K562 (cell line): Measurements from ENCODE around the gene TPR. TPM values are rescaled to one million over a fixed set of nuclear protein-coding genes. Genes with fewer than 3 reads are reported as not detected.

ENCODE experiments used
- ATAC-seq: fragments of 200-7000 bp; cut with Tn5 transposase; 3 replicates; pipeline ENCODE4 v1.9.1; 2020; ENCODE audit warnings: moderate library complexity
- Bru-seq: library from RNA; stranded (reverse); fragments of 400-500 nt; gene quantifications from one replicate; lab custom pipeline; 2021; lab: Mats Ljungman, UMichigan
- BruChase-seq, 2 experiments: library from RNA; stranded (reverse); fragments of 400-500 nt; gene quantifications; one replicate each; lab custom pipeline; 2021; lab: Mats Ljungman, UMichigan
- BruUV-seq: library from RNA; stranded (reverse); fragments of 400-500 nt; replicated peaks from 2 replicates; lab custom pipeline; 2021; lab: Mats Ljungman, UMichigan
- CTCF ChIA-PET: fragments of 300-600 bp; formaldehyde crosslinking; extraction: SDS; loops from one replicate; lab custom pipeline; 2021; ENCODE audit warnings: low intra/inter-chr PET ratio; lab: Yijun Ruan, JAX
- POLR2A ChIA-PET: fragments of 300-600, 350-650 bp; sonication (Branson Sonifier 250); formaldehyde crosslinking; extraction: SDS; loops from one replicate; lab custom pipeline; 2021; ENCODE audit warnings: antibody characterized with exemption, inconsistent platforms; lab: Yijun Ruan, JAX
- DNase-seq, 4 experiments: peaks; one replicate each; pipeline versions ENCODE4 v3.0.0 to v3.0.0-alpha.2; 2011 to 2018; ENCODE audit warnings: low spot score in 3 of 4, mixed read lengths in 3 of 4; ENCODE audit errors: extremely low read depth in 1 of 4
- FAIRE-seq: peaks from 2 replicates; lab custom pipeline; 2011; peaks lifted over from hg19 to GRCh38; lab: Jason Lieb, UNC
- H2AFZ ChIP-seq: 2 replicates; pipeline ENCODE4 v1.6.0; 2011; ENCODE audit warnings: low read depth, low read length, control low read depth, inconsistent platforms
- H3K27ac ChIP-seq: fragments of 200-600 bp; 3 replicates; pipeline ENCODE4 v1.8.0; 2011; ENCODE audit warnings: low read depth, mild to moderate bottlenecking, control low read depth, inconsistent platforms, low read length, moderate library complexity, mixed read lengths; ENCODE audit errors: extremely low read depth
- H3K27me3 ChIP-seq, 2 experiments: fragments of 300-600 bp in 1 of 2; 2 replicates in 1 of 2; 3 replicates in 1 of 2; pipeline versions ENCODE4 v1.6.0 to v1.8.0; 2011; ENCODE audit warnings: inconsistent platforms in 2 of 2, low read length in 2 of 2, mild to moderate bottlenecking in 1 of 2, mixed read lengths in 1 of 2, moderate library complexity in 1 of 2; ENCODE audit not compliant: control insufficient read depth in 2 of 2, insufficient read depth in 2 of 2
- H3K36me3 ChIP-seq: fragments of 300-600 bp; 3 replicates; pipeline ENCODE4 v1.8.0; 2011; ENCODE audit warnings: mild to moderate bottlenecking, low read length, inconsistent platforms; ENCODE audit not compliant: control insufficient read depth, insufficient read depth
- H3K4me1 ChIP-seq, 2 experiments: fragments of 200-600 bp in 1 of 2; replicated peaks in 1 of 2; 2 replicates in 1 of 2; 3 replicates in 1 of 2; pipeline versions ENCODE4 v1.5.1 to v1.8.0; 2011; ENCODE audit warnings: inconsistent platforms in 2 of 2, low read length in 2 of 2, mild to moderate bottlenecking in 1 of 2, mixed read lengths in 1 of 2, moderate library complexity in 1 of 2; ENCODE audit not compliant: control insufficient read depth in 2 of 2, insufficient read depth in 2 of 2
- H3K4me2 ChIP-seq: 2 replicates; pipeline ENCODE4 v1.6.1; 2011; ENCODE audit warnings: low read length, control low read depth, inconsistent platforms, mixed read lengths; ENCODE audit not compliant: insufficient read depth
- H3K4me3 ChIP-seq: fragments of 200-600 bp; sonication (generic), shearing (Covaris generic); 2 replicates; pipeline ENCODE4 v1.5.1; 2016; ENCODE audit warnings: control low read depth, inconsistent platforms
- H3K79me2 ChIP-seq: fragments of 200-600 bp; 3 replicates; pipeline ENCODE4 v1.8.0; 2011; ENCODE audit warnings: low read length, inconsistent platforms; ENCODE audit not compliant: control insufficient read depth, insufficient read depth
- H3K9ac ChIP-seq, 2 experiments: 2 replicates each; pipeline versions ENCODE4 v1.6.0 to v1.6.1; 2011; ENCODE audit warnings: low read depth in 2 of 2, low read length in 2 of 2, control low read depth in 1 of 2, inconsistent platforms in 1 of 2, mild to moderate bottlenecking in 1 of 2, mixed read lengths in 1 of 2; ENCODE audit not compliant: insufficient read depth in 1 of 2
- H3K9me1 ChIP-seq: one replicate; pipeline ENCODE4 v1.6.0; 2011; ENCODE audit warnings: inconsistent platforms, mild to moderate bottlenecking, low read length, moderate library complexity; ENCODE audit not compliant: control insufficient read depth, insufficient read depth
- H3K9me3 ChIP-seq: replicated peaks from 2 replicates; pipeline ENCODE4 v1.5.1; 2011; ENCODE audit warnings: low read depth, low read length, inconsistent platforms; ENCODE audit not compliant: control insufficient read depth, insufficient read depth
- H4K20me1 ChIP-seq: replicated peaks from 2 replicates; pipeline ENCODE4 v1.6.1; 2011; ENCODE audit warnings: low read length, inconsistent platforms, mixed read lengths; ENCODE audit not compliant: control insufficient read depth, insufficient read depth
- HSF4 ChIP-seq: fragments of 250-450 bp; sonication (Bioruptor Pico); IDR thresholded peaks from 2 replicates; pipeline ENCODE4 v2.1.2; 2022; ENCODE audit warnings: mild to moderate bottlenecking, moderate library complexity, borderline replicate concordance
- ZNF134 ChIP-seq: fragments of 250-450 bp; sonication (Bioruptor Pico); conservative IDR thresholded peaks from 2 replicates; pipeline ENCODE4 v1.4.0; 2020
- ZNF778 ChIP-seq: fragments of 450-650 bp; formaldehyde crosslinking; IDR thresholded peaks from 2 replicates; pipeline ENCODE4 v1.4.0; 2020; ENCODE audit warnings: mild to moderate bottlenecking, moderate library complexity
- ZSCAN32 ChIP-seq: fragments of 450-650 bp; formaldehyde crosslinking; IDR thresholded peaks from 2 replicates; pipeline ENCODE4 v1.4.0; 2020; ENCODE audit warnings: mild to moderate bottlenecking, moderate library complexity
- WGBS: fragments of 100-300 bp; shearing (Covaris generic); methylation state at CpG from one replicate; pipeline ENCODE4 v1.1.6; 2016; ENCODE audit warnings: low coverage, mixed read lengths; ENCODE audit not compliant: insufficient coverage; ENCODE audit errors: missing lambda C conversion rate; 5-methylcytosine and 5-hydroxymethylcytosine counted together
- in situ Hi-C: fragments of 300-500 bp; cut with MboI; formaldehyde crosslinking; loops from 4 replicates; pipeline ENCODE4 v1.15.0; 2018; ENCODE audit warnings: inconsistent platforms, mixed read lengths
- intact Hi-C: fragments of 100-400 bp; cut with micrococcal nuclease; formaldehyde crosslinking; loops from 2 replicates; pipeline ENCODE4 v1.14.2; 2022
- long read RNA-seq, 3 experiments: library from polyadenylated mRNA in 2 of 3; library from RNA in 1 of 3; unstranded in 2 of 3; stranded (forward) in 1 of 3; transcript quantifications; one replicate each; pipeline ENCODE4 v2.0.0, GENCODE V29; 2019 to 2022
- polyA minus RNA-seq, 3 experiments: library from RNA; depleted of rRNA, polyadenylated mRNA; stranded (reverse); fragments of >200 nt; gene quantifications; 2 replicates each; pipeline ENCODE4 v1.2.3, GENCODE V29; 2011
- polyA plus RNA-seq, 8 experiments: library from polyadenylated mRNA; depleted of rRNA in 4 of 8; stranded (reverse) in 5 of 8; unstranded in 3 of 8; fragments of >200 nt; fragmentation: Nextera tagmentation in 2 of 8; fragmentation: Illumina TruSeq in 1 of 8; extraction: Ambion mirVana in 2 of 8; extraction: Trizol in 1 of 8; gene quantifications; 2 replicates each; pipeline versions ENCODE4 v1.2.1 to v1.2.3, GENCODE V29; 2011 to 2014; ENCODE audit warnings: inconsistent platforms in 1 of 8, missing spikeins in 1 of 8
- total RNA-seq, 7 experiments: library from RNA; depleted of rRNA in 6 of 7; stranded (reverse); fragments of >200 nt in 6 of 7; fragmentation: Illumina TruSeq in 2 of 7; extraction: Trizol in 2 of 7; gene quantifications; 2 replicates each; pipeline versions ENCODE4 v1.2.1 to v1.2.3, GENCODE V29; 2011 to 2021; ENCODE audit warnings: low replicate concordance in 1 of 7
- TF ChIP-seq, protein P1 (sequence below): fragments of 450-650 bp; IDR thresholded peaks from 2 replicates; pipeline ENCODE4 v1.6.1; 2016

Gene TPR
- total RNA-seq (2011; cell fraction: chromatin; rRNA removed; ENCODE audit: low replicate concordance) = 75.6 and 404 TPM in 2 replicates
- 42.2 and 55.9 TPM in 2 replicates for total RNA-seq (2011; cell fraction: nucleolus; rRNA removed)
- 80.7 and 121 TPM in 2 replicates for total RNA-seq (2011; cell fraction: nucleoplasm; rRNA removed)
- total RNA-seq (2014; rRNA removed) (95.8 and 103 TPM in 2 replicates), total RNA-seq (2014; rRNA removed; fragmentation: Illumina TruSeq; extraction: Trizol) (166 and 189 TPM in 2 replicates), total RNA-seq (2015; rRNA removed; fragmentation: Illumina TruSeq; extraction: Trizol) (149 and 157 TPM in 2 replicates), total RNA-seq (2021) (157 and 167 TPM in 2 replicates), polyA plus RNA-seq (2011; rRNA removed) (152 and 164 TPM in 2 replicates), polyA plus RNA-seq (2014; fragmentation: Illumina TruSeq; extraction: Trizol) (138 and 148 TPM in 2 replicates), polyA plus RNA-seq (2014; fragmentation: Nextera tagmentation; extraction: Ambion mirVana) (10 to 100 TPM; 48.5 to 54.3 TPM), polyA plus RNA-seq (2014; rRNA removed) (75.5 and 86.7 TPM in 2 replicates), polyA minus RNA-seq (2011; rRNA and poly(A)+ RNA removed) (246 and 256 TPM in 2 replicates), Bru-seq, nascent RNA (percentile 95 among the genes with signal in this experiment), BruChase-seq, experiment 1, labeled RNA remaining after a 2-hour chase (percentile 97 among the genes with signal in this experiment), BruChase-seq, experiment 2, labeled RNA remaining after a 6-hour chase (percentile 97 among the genes with signal in this experiment)
- polyA plus RNA-seq (2011; cell fraction: cytosol; rRNA removed) = 95.4 and 98.0 TPM in 2 replicates
- polyA plus RNA-seq (2011; cell fraction: nucleus; rRNA removed) = 264 and 285 TPM in 2 replicates
- 54.3 and 67.7 TPM in 2 replicates for polyA plus RNA-seq (2012)
- 122 and 156 TPM in 2 replicates for polyA minus RNA-seq (2011; cell fraction: cytosol; rRNA and poly(A)+ RNA removed)
- 113 and 192 TPM in 2 replicates for polyA minus RNA-seq (2011; cell fraction: nucleus; rRNA and poly(A)+ RNA removed)
- long read RNA-seq, experiment 1, full-length matches to known transcripts = 1 of 378 reads
- long read RNA-seq, experiment 1, partial matches to known transcripts = 341 of 378 reads
- long read RNA-seq, experiment 1, other reads (novel, unspliced or antisense) = 36 of 378 reads
- long read RNA-seq, experiment 2, partial matches to known transcripts = 42 of 61 reads
- long read RNA-seq, experiment 2, other reads (novel, unspliced or antisense) = 19 of 61 reads
- long read RNA-seq, experiment 3, partial matches to known transcripts = 99 of 104 reads
- long read RNA-seq, experiment 3, other reads (novel, unspliced or antisense) = 5 of 104 reads

DNA sequence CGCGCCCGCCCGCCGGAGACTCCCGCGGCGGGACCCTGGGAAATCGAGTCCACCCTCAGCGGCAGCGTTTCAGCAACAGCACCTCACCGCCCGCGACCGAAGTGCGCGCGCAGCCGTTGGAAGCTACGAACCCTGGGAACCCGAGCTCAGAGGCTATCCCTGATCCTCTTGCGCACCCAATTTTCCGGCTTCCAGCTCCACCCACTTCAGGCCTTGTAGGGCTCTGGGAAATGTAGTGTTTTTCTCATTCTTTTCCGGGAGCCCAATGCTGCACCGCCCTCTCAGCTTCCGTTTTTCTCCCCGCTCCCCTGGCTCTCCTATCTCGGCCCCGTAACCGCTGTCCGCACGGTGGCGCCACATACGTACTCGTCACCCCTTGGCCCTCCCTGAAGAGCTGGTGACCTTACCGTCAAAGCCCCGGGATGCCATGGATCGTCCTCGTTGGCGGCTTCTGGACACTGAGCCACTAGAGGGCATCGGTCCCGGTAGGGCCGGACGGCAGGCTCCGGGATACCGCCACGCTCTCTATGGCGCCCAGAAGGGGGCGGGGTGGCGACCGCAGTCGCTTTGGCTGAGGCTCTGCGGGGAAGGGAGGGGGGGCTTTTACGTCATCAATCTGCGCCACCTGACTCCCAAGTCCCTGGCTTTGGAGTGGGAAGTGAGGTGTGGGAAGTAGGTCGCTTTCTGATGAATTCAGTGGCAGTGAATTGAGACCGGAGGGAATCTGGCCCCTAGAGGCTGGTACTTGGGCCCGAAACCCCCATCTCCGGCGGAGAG is at the start of gene TPR, which contains the start of gene ODR4:
Gene TPR (minus strand): TSS at position 102 of the 777 bp plus-strand sequence. CDS start 225 bp downstream, outside the sequence.
Gene ODR4 (plus strand): TSS at position 687 of the 777 bp plus-strand sequence. CDS start 3,948 bp downstream, outside the sequence.
- Histone ChIP-seq H3K36me3 (peaks cover 50% of the 10 kb centered on the region), H4K20me1 (0 out of 2 replicates have a peak, but pooled peaks cover 7% of the 10 kb centered on the region), H3K4me2 (peak within 1 kb of the TSS; percentile 89), H3K9me1 (no peaks in the 10 kb centered on the region), H3K4me3 (peak within 1 kb of the TSS; percentile 78), H3K27me3 (no peaks in the 10 kb centered on the region), H3K79me2 (peaks cover 91% of the 10 kb centered on the region), H3K4me1 (no peaks in the 10 kb centered on the region), H3K9me3 (no peaks in the 10 kb centered on the region), H3K27ac (peak within 1 kb of the TSS; percentile 91), H3K9ac (peak within 1 kb of the TSS; percentile 87 to 95), H2AFZ (peak within 1 kb of the TSS; percentile 93)
- under 1% methylated on average over 56 of the region's 60 CpGs for WGBS
- ChIA-PET POLR2A (interaction anchor here (0.6 to 1.6 kb wide), 22 partner anchors 9 to 1574 kb away, joined by 3 to 19 read pairs (median 4); no protein-coding TSS in a partner anchor), CTCF (interaction anchor here (0.8 kb wide), 1 partner anchor 610 kb away, joined by 4 read pairs; no protein-coding TSS in a partner anchor)
- ATAC-seq (peak; percentile 94), DNase-seq (peak; percentile 97 to 100 (median 98)), FAIRE-seq (peak; percentile 95)
- in situ Hi-C loops = no loop called here
- no TSS peak for BruUV-seq
- intact Hi-C loops = loop anchor here (1.0 kb wide), 1 partner anchor 611 kb away; no protein-coding TSS in a partner anchor
- TF ChIP-seq, protein P1, sequence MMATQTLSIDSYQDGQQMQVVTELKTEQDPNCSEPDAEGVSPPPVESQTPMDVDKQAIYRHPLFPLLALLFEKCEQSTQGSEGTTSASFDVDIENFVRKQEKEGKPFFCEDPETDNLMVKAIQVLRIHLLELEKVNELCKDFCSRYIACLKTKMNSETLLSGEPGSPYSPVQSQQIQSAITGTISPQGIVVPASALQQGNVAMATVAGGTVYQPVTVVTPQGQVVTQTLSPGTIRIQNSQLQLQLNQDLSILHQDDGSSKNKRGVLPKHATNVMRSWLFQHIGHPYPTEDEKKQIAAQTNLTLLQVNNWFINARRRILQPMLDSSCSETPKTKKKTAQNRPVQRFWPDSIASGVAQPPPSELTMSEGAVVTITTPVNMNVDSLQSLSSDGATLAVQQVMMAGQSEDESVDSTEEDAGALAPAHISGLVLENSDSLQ = peak; percentile 50
- TF ChIP-seq ZNF778 (CRISPR knock-in tag) (no peak), HSF4 (no peak), ZSCAN32 (CRISPR knock-in tag) (0 out of 2 replicates have a peak, but pooled peaks have one; percentile 10), ZNF134 (CRISPR knock-in tag) (no peak)
